Ascending aorta (tissue), 2 donors: ENCODE measurements around the gene RUNX1. TPM values are rescaled to one million over a fixed set of nuclear protein-coding genes. Genes with fewer than 3 reads are reported as not detected.
"Not testable (repeated sequence)": the region's sequence is repeated elsewhere in the genome, so short reads cannot be mapped to it uniquely, and the experiment has no call there.

Experiments
- DNase-seq, 2 donors: peaks; one replicate each; pipeline ENCODE4 v3.0.0-alpha.2; 2019; ENCODE audit warnings: low spot score in 2 of 2
- H3K27ac ChIP-seq, 2 donors: fragments of 200-600 bp; sonication (generic); one replicate each; pipeline ENCODE4 v1.5.1; 2016 to 2017; ENCODE audit warnings: mild to moderate bottlenecking in 1 of 2
- H3K27me3 ChIP-seq: fragments of 200-600 bp; sonication (generic); one replicate; pipeline ENCODE4 v1.5.1; 2017
- H3K36me3 ChIP-seq, 2 donors: fragments of 200-600 bp; sonication (generic); one replicate each; pipeline ENCODE4 v1.5.1; 2016
- H3K4me1 ChIP-seq, 2 donors: fragments of 200-600 bp; sonication (generic); one replicate each; pipeline ENCODE4 v1.5.1; 2016 to 2017; ENCODE audit warnings: mild to moderate bottlenecking in 1 of 2
- H3K4me3 ChIP-seq, 2 donors: fragments of 200-600 bp; sonication (generic); one replicate each; pipeline ENCODE4 v1.5.1; 2016 to 2017; ENCODE audit warnings: mild to moderate bottlenecking in 1 of 2
- H3K9me3 ChIP-seq, 2 donors: fragments of 200-600 bp; sonication (generic); one replicate each; pipeline ENCODE4 v1.5.1; 2016
- CTCF ChIP-seq, 3 experiments: fragments of 200-600 bp in 2 of 3; fragments of 450-650 bp in 1 of 3; sonication (generic) in 2 of 3; IDR thresholded peaks; one replicate each; pipeline ENCODE4 v1.5.1; 2016 to 2019; ENCODE audit warnings: antibody characterized with exemption in 3 of 3, mild to moderate bottlenecking in 1 of 3, moderate library complexity in 1 of 3
- intact Hi-C: fragments of 100-400 bp; cut with DNase I; formaldehyde crosslinking; loops from one replicate; pipeline ENCODE4 v1.15.1; 2023
- total RNA-seq: library from RNA; depleted of rRNA; stranded (reverse); fragments of >200 nt; gene quantifications from one replicate; pipeline ENCODE4 v1.1.0, GENCODE V29; 2016

The RUNX1 gene
- total RNA-seq, 1 donor from 2014 or later, result 16.3 TPM

GRCh38 chr21:34970566-34970965 is 78.5 kb downstream of the RUNX1 start:
- H3K36me3 ChIP-seq, result no peaks in the 10 kb centered on the region
- no peaks in the 10 kb centered on the region for H3K9me3 ChIP-seq
- intact Hi-C loops, result no loop called here
- DNase-seq, result no peak
- no peak overlapping the region for H3K4me3 ChIP-seq
- TF ChIP-seq CTCF (IDR thresholded peaks at IDR 0.05), result no peak
- no peaks in the 10 kb centered on the region for H3K4me1 ChIP-seq
- H3K27me3 ChIP-seq, result no peaks in the 10 kb centered on the region
- H3K27ac ChIP-seq, result no peak overlapping the region

- no peak overlapping the region for H3K4me3 ChIP-seq
- no peak for TF ChIP-seq CTCF (IDR thresholded peaks at IDR 0.05)
- intact Hi-C loops, result no loop called here
Observed at GRCh38 chr21:34970167-34970500, 79.0 kb downstream of the RUNX1 start.

GRCh38 chr21:34969423-34970166 is 79.5 kb downstream of the RUNX1 start:
- H3K4me1 ChIP-seq, result no peaks in the 10 kb centered on the region
- DNase-seq, result no peak
- H3K36me3 ChIP-seq, result no peaks in the 10 kb centered on the region
- TF ChIP-seq CTCF (IDR thresholded peaks at IDR 0.05), result no peak
- no peak overlapping the region for H3K27ac ChIP-seq
- no peaks in the 10 kb centered on the region for H3K27me3 ChIP-seq
- intact Hi-C loops, result no loop called here
- no peak overlapping the region for H3K4me3 ChIP-seq
- no peaks in the 10 kb centered on the region for H3K9me3 ChIP-seq

More at GRCh38 chr21:34970167-34970500, 79.0 kb downstream of the RUNX1 start:
- Histone ChIP-seq H3K4me1 (no peaks in the 10 kb centered on the region), H3K9me3 (no peaks in the 10 kb centered on the region), H3K27ac (no peak overlapping the region), H3K27me3 (no peaks in the 10 kb centered on the region), H3K36me3 (no peaks in the 10 kb centered on the region)
- no peak for DNase-seq

- Histone ChIP-seq H3K4me3 (no peak overlapping the region), H3K27ac (no peak overlapping the region), H3K9me3 (no peaks in the 10 kb centered on the region), H3K36me3 (no peaks in the 10 kb centered on the region), H3K27me3 (no peaks in the 10 kb centered on the region), H3K4me1 (no peaks in the 10 kb centered on the region)
- intact Hi-C loops, result no loop called here
- TF ChIP-seq CTCF (IDR thresholded peaks at IDR 0.05), result no peak
- DNase-seq, result no peak
Observed at GRCh38 chr21:34968414-34969333, 80.4 kb downstream of the RUNX1 start.

- no peak for TF ChIP-seq CTCF (IDR thresholded peaks at IDR 0.05)
- Histone ChIP-seq H3K27ac (no peak overlapping the region), H3K4me3 (no peak overlapping the region), H3K27me3 (no peaks in the 10 kb centered on the region), H3K9me3 (no peaks in the 10 kb centered on the region), H3K4me1 (no peaks in the 10 kb centered on the region), H3K36me3 (no peaks in the 10 kb centered on the region)
- no peak for DNase-seq
- intact Hi-C loops, result no loop called here
Observed at GRCh38 chr21:34967509-34968289, 81.4 kb downstream of the RUNX1 start.

- H3K9me3 ChIP-seq, DNase-seq, intact Hi-C loops, H3K27ac ChIP-seq, H3K27me3 ChIP-seq, H3K36me3 ChIP-seq, H3K4me3 ChIP-seq, H3K4me1 ChIP-seq: not testable (repeated sequence)
Observed at GRCh38 chr21:34966881-34967280, 82.2 kb downstream of the RUNX1 start.
